Neural progenitor cell (in vitro differentiated cells): ENCODE data around the gene PGF.

ENCODE experiments used
- CTCF ChIP-seq: fragments of 200-600 bp; sonication (generic); IDR thresholded peaks from 2 replicates; pipeline ENCODE4 v1.5.1; 2017; ENCODE audit warnings: antibody characterized with exemption, mild to moderate bottlenecking
- EZH2phosphoT487 ChIP-seq: fragments of 200-600 bp; sonication (generic); IDR thresholded peaks from 2 replicates; pipeline ENCODE4 v1.6.1; 2017; ENCODE audit warnings: antibody characterized with exemption

- TF ChIP-seq EZH2phosphoT487 (no peak), CTCF (no peak)
These were observed 46.5 kb downstream of the PGF start for GRCh38 chr14:74908861-74909341.
